Gastroesophageal sphincter (tissue), 3 donors: Measurements from ENCODE around the gene RNASE8.

Experiments used
- CTCF ChIP-seq, 4 experiments: fragments of 200-600 bp in 2 of 4; fragments of 450-650 bp in 2 of 4; sonication (generic) in 1 of 4; IDR thresholded peaks; one replicate each; pipeline ENCODE4 v1.5.1; 2017 to 2019; ENCODE audit warnings: antibody characterized with exemption in 4 of 4, mild to moderate bottlenecking in 2 of 4, moderate library complexity in 2 of 4
- POLR2AphosphoS5 ChIP-seq: sonication (generic); formaldehyde crosslinking; IDR thresholded peaks from one replicate; pipeline ENCODE4 v1.6.1; 2017; ENCODE audit warnings: antibody characterized with exemption

- TF ChIP-seq CTCF (IDR thresholded peaks at IDR 0.05) (peak in 3 of 4 experiments; percentile 72 to 83 (median 79)), POLR2AphosphoS5 (no peak)
Observed at GRCh38 chr14:21068521-21069387, 11.1 kb downstream of the RNASE8 start.
